CD4-positive, CD25-positive, alpha-beta regulatory T cell (primary cell): Measurements from ENCODE around the gene KSR2. TPM values are rescaled to one million over a fixed set of nuclear protein-coding genes. Genes with fewer than 3 reads are reported as not detected.
"Not testable (repeated sequence)": the region's sequence is repeated elsewhere in the genome, so short reads cannot be mapped to it uniquely, and the experiment has no call there.

Source experiments
- ATAC-seq, 2 donors: fragments of 150-1000 bp; cut with Tn5 transposase; one replicate each; pipeline ENCODE4 v1.10.0; 2021; ENCODE audit warnings: low read depth in 2 of 2, moderate number of reproducible peaks in 2 of 2, moderate library complexity in 1 of 2
- DNase-seq, 3 donors: peaks; one replicate each; pipeline versions ENCODE4 v3.0.0 to v3.0.0-alpha.2; 2012 to 2022; ENCODE audit warnings: mixed read lengths in 1 of 3
- H3K27ac ChIP-seq: one replicate; pipeline ENCODE4 v1.7.0; 2013; ENCODE audit warnings: mild to moderate bottlenecking, low read length; ENCODE audit not compliant: insufficient read depth, poor library complexity, severe bottlenecking
- H3K27me3 ChIP-seq: one replicate; pipeline ENCODE4 v1.7.0; 2013; ENCODE audit warnings: low read length; ENCODE audit not compliant: control insufficient read depth, insufficient read depth
- H3K36me3 ChIP-seq: one replicate; pipeline ENCODE4 v1.7.0; 2013; ENCODE audit warnings: mild to moderate bottlenecking, low read length, moderate library complexity; ENCODE audit not compliant: control insufficient read depth, insufficient read depth
- H3K4me1 ChIP-seq: 2 replicates; pipeline ENCODE4 v1.7.0; 2013; ENCODE audit warnings: mild to moderate bottlenecking, low read length; ENCODE audit not compliant: insufficient read depth, control insufficient read depth, poor library complexity, severe bottlenecking
- H3K4me3 ChIP-seq: one replicate; pipeline ENCODE4 v1.7.0; 2013; ENCODE audit warnings: low read depth, mild to moderate bottlenecking, low read length, moderate library complexity
- H3K9me3 ChIP-seq, 2 experiments: 1 replicate in 1 of 2; 2 replicates in 1 of 2; pipeline ENCODE4 v1.7.0; 2013; ENCODE audit warnings: low read length in 2 of 2, mild to moderate bottlenecking in 1 of 2, moderate library complexity in 1 of 2; ENCODE audit not compliant: control insufficient read depth in 2 of 2
- H3K27ac Mint-ChIP-seq, 3 donors: one replicate each; pipeline ENCODE4 v1.8.0; 2020 to 2022; ENCODE audit warnings: mild to moderate bottlenecking in 3 of 3, mixed read lengths in 3 of 3, moderate library complexity in 2 of 3
- H3K27me3 Mint-ChIP-seq: one replicate; pipeline ENCODE4 v1.8.0; 2022; ENCODE audit warnings: mild to moderate bottlenecking, mixed read lengths
- H3K36me3 Mint-ChIP-seq: one replicate; pipeline ENCODE4 v1.8.0; 2020; ENCODE audit warnings: mixed read lengths
- H3K4me1 Mint-ChIP-seq, 4 donors: one replicate each; pipeline ENCODE4 v1.8.0; 2020 to 2022; ENCODE audit warnings: mixed read lengths in 4 of 4, mild to moderate bottlenecking in 1 of 4
- H3K4me3 Mint-ChIP-seq, 4 donors: one replicate each; pipeline ENCODE4 v1.8.0; 2020 to 2022; ENCODE audit warnings: mild to moderate bottlenecking in 4 of 4, mixed read lengths in 4 of 4, moderate library complexity in 3 of 4
- H3K9me3 Mint-ChIP-seq, 7 donors: one replicate each; pipeline ENCODE4 v1.8.0; 2020 to 2022; ENCODE audit warnings: mixed read lengths in 7 of 7, mild to moderate bottlenecking in 3 of 7, moderate library complexity in 2 of 7
- polyA plus RNA-seq, 4 donors: library from polyadenylated mRNA; unstranded; fragments of 300-500 nt; fragmentation: Illumina TruSeq; gene quantifications; one replicate each; pipeline ENCODE4 v1.2.3, GENCODE V29; 2021
- total RNA-seq: library from RNA; stranded (reverse); gene quantifications from one replicate; pipeline ENCODE4 v1.2.3, GENCODE V29; 2022

KSR2 gene
- total and polyA plus RNA-seq, 5 donors from 2014 or later: 0.20 TPM; not detected in 4

DNA sequence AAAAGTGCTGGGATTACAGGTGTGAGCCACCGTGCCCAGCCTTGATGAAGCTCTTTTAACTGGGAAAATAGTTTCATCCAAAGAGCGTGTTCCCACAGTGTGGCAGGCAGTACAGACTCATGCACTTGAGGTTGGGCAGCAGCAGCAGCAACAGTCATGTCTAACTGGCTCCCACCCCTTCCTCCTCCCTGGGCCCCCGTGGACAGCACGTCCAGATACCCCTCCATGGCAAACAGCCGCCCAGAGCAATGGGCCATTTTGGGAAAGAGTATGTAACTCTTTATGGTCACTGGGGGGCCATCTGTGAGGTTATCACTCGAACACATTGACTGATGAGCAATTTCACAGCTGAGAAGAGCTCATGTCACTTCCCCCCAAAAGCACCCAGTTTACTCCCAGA lies 328.3 kb downstream of the KSR2 start:
- no peak overlapping the region for H3K4me3 ChIP-seq
- no peak for DNase-seq

GRCh38 chr12:117629454-117629853 lies 339.3 kb downstream of the KSR2 start:
- peaks cover 0 to 1% of the 10 kb centered on the region in 2 experiments for H3K9me3 ChIP-seq
- no peak overlapping the region for H3K27ac Mint-ChIP-seq
- no peaks in the 10 kb centered on the region for H3K27me3 ChIP-seq
- no peaks in the 10 kb centered on the region for H3K4me1 Mint-ChIP-seq
- H3K27me3 Mint-ChIP-seq: no peaks in the 10 kb centered on the region
- peaks cover 0 to 7% (median 4%) of the 10 kb centered on the region in 7 donors for H3K9me3 Mint-ChIP-seq
- H3K36me3 ChIP-seq: no peaks in the 10 kb centered on the region
- H3K4me3 ChIP-seq: no peak overlapping the region
- DNase-seq (no peak), ATAC-seq (no peak)
- H3K27ac ChIP-seq: no peak overlapping the region
- no peak overlapping the region for H3K4me3 Mint-ChIP-seq
- H3K36me3 Mint-ChIP-seq: no peaks in the 10 kb centered on the region
- H3K4me1 ChIP-seq: no peaks in the 10 kb centered on the region

More for the DNA sequence above, 328.3 kb downstream of the KSR2 start:
- Histone ChIP-seq H3K27me3 (no peaks in the 10 kb centered on the region), H3K4me1 (no peaks in the 10 kb centered on the region), H3K27ac (no peak overlapping the region), H3K9me3 (peaks cover 0 to 2% of the 10 kb centered on the region in 2 experiments), H3K36me3 (no peaks in the 10 kb centered on the region)
- H3K4me3 Mint-ChIP-seq: no peak overlapping the region
- no peak for ATAC-seq
- no peaks in the 10 kb centered on the region for H3K36me3 Mint-ChIP-seq
- H3K9me3 Mint-ChIP-seq: peaks cover 0 to 9% (median 0%) of the 10 kb centered on the region in 7 donors
- H3K4me1 Mint-ChIP-seq: no peaks in the 10 kb centered on the region
- no peaks in the 10 kb centered on the region for H3K27me3 Mint-ChIP-seq
- H3K27ac Mint-ChIP-seq: no peak overlapping the region

DNA sequence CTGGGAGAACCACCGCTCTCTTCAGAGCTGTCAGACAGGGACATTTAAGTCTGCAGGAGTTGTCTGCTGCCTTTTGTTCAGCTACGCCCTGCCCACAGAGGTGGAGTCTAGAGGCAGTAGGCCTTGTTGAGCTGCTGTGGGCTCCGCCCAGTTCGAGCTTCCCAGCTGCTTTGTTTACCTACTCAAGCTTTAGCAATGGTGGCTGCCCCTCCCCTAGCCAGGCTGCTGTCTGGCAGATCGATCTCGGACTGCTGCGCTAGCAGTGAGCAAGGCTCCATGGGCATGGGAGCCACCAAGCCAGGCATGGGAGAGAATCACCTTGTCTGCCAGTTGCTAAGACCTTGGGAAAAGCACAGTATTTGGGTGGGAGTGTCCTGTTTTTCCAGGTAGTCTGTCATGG lies 340.1 kb downstream of the KSR2 start:
- not testable (repeated sequence) for H3K4me1 ChIP-seq, H3K4me3 ChIP-seq, H3K4me1 Mint-ChIP-seq, H3K9me3 Mint-ChIP-seq, H3K9me3 ChIP-seq, H3K36me3 Mint-ChIP-seq, ATAC-seq, H3K27me3 Mint-ChIP-seq, DNase-seq, H3K27ac ChIP-seq, H3K36me3 ChIP-seq, H3K27ac Mint-ChIP-seq, H3K27me3 ChIP-seq, H3K4me3 Mint-ChIP-seq

- H3K4me1 Mint-ChIP-seq: no peaks in the 10 kb centered on the region
- no peaks in the 10 kb centered on the region for H3K36me3 Mint-ChIP-seq
- Histone ChIP-seq H3K9me3 (no peaks in the 10 kb centered on the region), H3K4me3 (no peak overlapping the region), H3K27me3 (no peaks in the 10 kb centered on the region), H3K4me1 (no peaks in the 10 kb centered on the region), H3K27ac (no peak overlapping the region), H3K36me3 (no peaks in the 10 kb centered on the region)
- H3K9me3 Mint-ChIP-seq: peaks cover 0 to 13% (median 6%) of the 10 kb centered on the region in 7 donors
- H3K4me3 Mint-ChIP-seq: no peak overlapping the region
- no peak overlapping the region for H3K27ac Mint-ChIP-seq
- H3K27me3 Mint-ChIP-seq: no peaks in the 10 kb centered on the region
- DNase-seq: no peak
- no peak for ATAC-seq
Measured at GRCh38 chr12:117622741-117623140, 346.0 kb downstream of the KSR2 start.

- H3K36me3 Mint-ChIP-seq: no peaks in the 10 kb centered on the region
- H3K27ac Mint-ChIP-seq: no peak overlapping the region
- no peaks in the 10 kb centered on the region for H3K4me1 Mint-ChIP-seq
- Histone ChIP-seq H3K27me3 (no peaks in the 10 kb centered on the region), H3K27ac (no peak overlapping the region), H3K4me1 (no peaks in the 10 kb centered on the region), H3K36me3 (no peaks in the 10 kb centered on the region), H3K9me3 (no peaks in the 10 kb centered on the region), H3K4me3 (no peak overlapping the region)
- H3K4me3 Mint-ChIP-seq: no peak overlapping the region
- ATAC-seq (no peak), DNase-seq (no peak)
- no peaks in the 10 kb centered on the region for H3K27me3 Mint-ChIP-seq
- peaks cover 0 to 13% (median 5%) of the 10 kb centered on the region in 7 donors for H3K9me3 Mint-ChIP-seq
Measured at GRCh38 chr12:117622087-117622486, 346.7 kb downstream of the KSR2 start.

DNA sequence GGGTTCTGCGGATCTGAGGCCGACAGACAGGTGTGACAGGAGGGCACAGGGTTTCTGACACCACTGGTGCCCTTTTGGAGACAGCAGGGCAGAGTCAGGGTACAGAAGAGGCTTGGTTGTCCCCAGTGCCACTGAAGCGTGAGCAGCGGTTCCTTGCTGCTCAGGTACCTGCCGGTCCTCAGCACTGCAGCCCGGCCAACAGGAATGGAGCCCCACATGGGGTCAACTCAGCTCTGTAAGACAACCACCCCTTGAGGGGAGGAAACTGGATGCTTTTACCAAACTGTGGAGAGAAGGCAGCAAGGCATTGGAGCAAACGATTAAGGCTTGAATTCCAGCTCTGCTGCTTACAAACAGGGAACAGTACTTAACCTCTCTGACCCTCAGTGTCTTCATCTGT lies 361.0 kb downstream of the KSR2 start:
- no peaks in the 10 kb centered on the region for H3K4me1 Mint-ChIP-seq
- H3K4me1 ChIP-seq: no peaks in the 10 kb centered on the region
- no peak overlapping the region for H3K4me3 Mint-ChIP-seq
- H3K36me3 ChIP-seq: no peaks in the 10 kb centered on the region
- no peak for ATAC-seq
- H3K27me3 ChIP-seq: no peaks in the 10 kb centered on the region
- no peak for DNase-seq
- H3K36me3 Mint-ChIP-seq: no peaks in the 10 kb centered on the region
- H3K9me3 ChIP-seq: no peaks in the 10 kb centered on the region
- no peak overlapping the region for H3K27ac Mint-ChIP-seq
- H3K27me3 Mint-ChIP-seq: peaks cover 4% of the 10 kb centered on the region
- no peak overlapping the region for H3K4me3 ChIP-seq
- H3K27ac ChIP-seq: no peak overlapping the region
- peaks cover 0 to 2% (median 0%) of the 10 kb centered on the region in 7 donors for H3K9me3 Mint-ChIP-seq

GRCh38 chr12:117606945-117607344 lies 361.8 kb downstream of the KSR2 start:
- Histone ChIP-seq H3K27me3 (no peaks in the 10 kb centered on the region), H3K36me3 (no peaks in the 10 kb centered on the region), H3K4me3 (no peak overlapping the region), H3K27ac (no peak overlapping the region), H3K9me3 (no peaks in the 10 kb centered on the region), H3K4me1 (no peaks in the 10 kb centered on the region)
- H3K4me1 Mint-ChIP-seq: no peaks in the 10 kb centered on the region
- no peak for DNase-seq
- H3K27me3 Mint-ChIP-seq: peaks cover 4% of the 10 kb centered on the region
- no peak for ATAC-seq
- no peaks in the 10 kb centered on the region for H3K36me3 Mint-ChIP-seq
- H3K27ac Mint-ChIP-seq: no peak overlapping the region
- H3K4me3 Mint-ChIP-seq: no peak overlapping the region
- peaks cover 0 to 2% (median 0%) of the 10 kb centered on the region in 7 donors for H3K9me3 Mint-ChIP-seq

DNA sequence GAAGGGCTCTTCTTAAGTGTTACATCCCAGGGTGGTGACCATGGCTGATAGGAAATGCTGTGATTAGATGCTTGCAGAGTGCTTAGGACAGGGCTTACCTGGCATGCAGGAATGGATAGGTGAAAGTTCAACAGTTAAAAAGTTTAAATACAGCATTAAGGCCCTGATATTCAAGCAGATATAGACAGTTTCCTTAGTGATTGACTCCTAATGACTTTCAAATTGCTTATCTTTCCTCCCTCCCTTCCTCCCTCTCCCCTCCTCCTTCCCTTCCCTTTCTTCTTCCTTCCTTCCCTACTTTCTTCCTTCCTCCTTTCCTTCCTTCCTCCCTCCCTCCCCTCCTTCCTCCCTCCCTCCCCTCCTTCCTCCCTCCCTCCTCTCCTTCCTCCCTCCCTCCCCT lies 362.8 kb downstream of the KSR2 start:
- Mint-ChIP-seq H3K4me1 (no peaks in the 10 kb centered on the region), H3K9me3 (peaks cover 0 to 1% (median 0%) of the 10 kb centered on the region in 7 donors), H3K36me3 (no peaks in the 10 kb centered on the region), H3K27me3 (peaks cover 4% of the 10 kb centered on the region), H3K4me3 (no peak overlapping the region), H3K27ac (no peak overlapping the region)
- no peak for DNase-seq
- H3K27me3 ChIP-seq: no peaks in the 10 kb centered on the region
- H3K4me1 ChIP-seq: no peaks in the 10 kb centered on the region
- H3K9me3 ChIP-seq: no peaks in the 10 kb centered on the region
- H3K27ac ChIP-seq: no peak overlapping the region
- no peak overlapping the region for H3K4me3 ChIP-seq
- no peaks in the 10 kb centered on the region for H3K36me3 ChIP-seq
- no peak for ATAC-seq
